G401.6 (cell line): ENCODE measurements around the gene MAPK6.

Experiments
- FAIRE-seq: peaks from 2 replicates; lab custom pipeline; 2012; peaks lifted over from hg19 to GRCh38; lab: Jason Lieb, UNC

MAPK6 gene

GRCh38 chr15:52010633-52011595 lies 8.1 kb upstream of the MAPK6 start:
- no peak for FAIRE-seq

- FAIRE-seq = no peak
Observed at GRCh38 chr15:52011711-52012144, 7.3 kb upstream of the MAPK6 start.

GRCh38 chr15:52012210-52012609 lies 6.8 kb upstream of the MAPK6 start:
- FAIRE-seq = no peak

DNA sequence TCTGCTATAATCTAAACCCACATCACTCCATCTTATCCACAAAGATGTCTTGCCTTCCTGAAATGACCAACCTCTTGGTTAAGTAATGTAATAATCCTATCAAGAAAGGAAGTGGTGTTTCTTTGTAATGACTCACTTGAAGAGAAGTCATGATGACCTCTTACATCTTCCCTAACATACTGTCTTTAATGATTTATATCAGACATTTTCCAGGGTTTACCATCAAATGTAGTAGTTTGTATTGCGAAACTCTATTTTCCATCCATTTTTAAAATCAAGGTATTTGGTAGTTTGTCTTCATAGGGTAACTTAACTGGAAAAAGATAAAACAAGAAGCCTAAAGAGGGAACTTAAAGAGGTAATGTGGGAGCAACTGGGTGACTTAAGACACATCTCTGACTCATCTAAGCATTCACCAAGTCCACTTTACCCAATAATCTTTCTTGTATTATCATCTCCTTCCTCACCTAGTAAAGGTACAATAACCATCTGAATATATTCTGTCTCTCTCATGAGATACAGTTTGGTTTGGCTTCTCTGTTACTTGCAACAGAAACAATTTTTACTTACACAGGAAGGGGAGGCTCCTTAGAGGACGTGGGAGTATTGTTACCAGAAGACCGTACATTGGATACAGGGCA lies 5.7 kb upstream of the MAPK6 start:
- FAIRE-seq = no peak

GRCh38 chr15:52014616-52015015 lies 4.4 kb upstream of the MAPK6 start:
- no peak for FAIRE-seq

- FAIRE-seq = no peak
Observed at GRCh38 chr15:52016316-52016715, 2.7 kb upstream of the MAPK6 start.

GRCh38 chr15:52018244-52018643 lies 775 bp upstream of the MAPK6 start:
- no peak for FAIRE-seq

DNA sequence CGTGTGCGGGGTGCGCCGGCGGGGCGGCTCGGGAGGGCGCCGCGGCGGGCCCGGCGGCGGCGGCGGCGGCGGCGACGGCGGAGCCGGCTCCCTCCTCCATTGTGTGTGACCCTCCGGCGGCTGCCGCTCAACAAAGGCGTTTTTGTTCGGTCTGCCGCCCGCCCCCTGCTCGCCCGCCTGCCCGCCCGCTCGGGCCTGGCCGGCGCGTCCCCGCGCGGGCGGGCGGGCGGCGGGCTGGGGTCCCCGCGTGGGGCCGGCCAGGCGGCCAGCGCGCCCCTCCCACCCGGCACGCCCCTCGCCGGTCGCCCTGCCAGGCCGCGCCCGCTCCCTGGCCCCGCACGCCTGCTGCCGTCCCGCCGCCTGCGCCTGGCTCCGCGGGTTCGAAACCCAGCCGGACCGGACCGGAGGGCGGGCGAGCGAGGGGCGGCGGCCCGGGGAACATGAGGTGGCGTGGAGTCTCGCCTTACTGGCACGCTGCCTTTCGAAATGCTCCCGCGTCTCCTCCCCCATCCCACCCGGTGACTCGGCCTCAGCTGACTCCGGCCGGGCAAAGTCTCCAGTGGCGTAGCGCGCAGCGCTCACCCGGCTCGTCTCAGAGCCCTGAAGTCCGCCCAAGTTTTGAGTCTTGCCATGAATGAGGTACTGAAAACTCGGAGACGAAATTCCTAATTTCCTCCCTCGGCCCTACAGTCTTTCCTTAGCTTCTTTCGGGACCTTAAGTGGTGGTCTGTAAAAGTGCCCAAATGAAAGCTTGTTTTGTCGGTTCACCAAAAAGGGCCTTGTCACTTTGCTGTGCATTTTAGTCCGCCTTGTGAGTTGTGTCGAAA lies 588 bp downstream of the MAPK6 start:
- no peak for FAIRE-seq

DNA sequence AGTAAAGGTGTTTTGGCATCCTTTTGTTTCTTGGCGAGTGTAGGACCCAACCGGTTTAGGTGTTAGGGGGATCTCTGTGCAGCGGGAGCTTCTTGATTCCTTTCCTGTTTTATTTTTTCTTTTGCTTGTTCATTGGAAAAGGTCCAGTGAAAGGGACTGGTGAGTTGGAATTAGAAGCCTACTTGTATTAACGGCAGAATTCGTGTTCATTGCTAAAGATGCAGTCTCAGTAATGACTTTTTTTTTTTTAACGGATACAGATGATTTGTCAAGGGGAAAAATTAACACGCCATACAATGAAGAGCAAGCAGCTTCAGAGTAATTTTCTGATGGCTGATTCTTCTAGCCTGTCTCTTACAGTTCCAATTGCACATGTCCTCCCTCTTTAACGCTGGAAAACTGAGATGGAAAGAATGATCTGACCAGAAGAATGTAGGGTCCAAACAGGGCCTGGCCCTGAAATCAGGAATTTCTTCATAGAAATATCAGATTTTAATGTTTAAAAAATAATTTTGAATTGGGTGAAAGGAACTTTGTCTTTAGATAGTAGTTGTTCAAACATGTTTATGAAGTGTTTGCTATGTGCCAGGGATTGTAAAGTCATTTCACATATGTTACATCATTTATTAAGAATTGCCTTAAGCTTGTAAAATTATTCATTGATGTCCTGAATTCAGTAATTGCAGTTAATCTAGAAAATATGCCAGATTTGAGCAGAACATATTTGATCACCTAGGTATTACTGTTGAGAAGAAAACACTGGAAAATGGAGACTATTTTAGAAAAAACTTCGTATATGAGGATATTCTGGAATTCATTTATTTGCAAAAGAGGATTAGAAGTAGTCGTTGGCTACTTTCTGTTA lies 1.4 kb downstream of the MAPK6 start:
- no peak for FAIRE-seq

DNA sequence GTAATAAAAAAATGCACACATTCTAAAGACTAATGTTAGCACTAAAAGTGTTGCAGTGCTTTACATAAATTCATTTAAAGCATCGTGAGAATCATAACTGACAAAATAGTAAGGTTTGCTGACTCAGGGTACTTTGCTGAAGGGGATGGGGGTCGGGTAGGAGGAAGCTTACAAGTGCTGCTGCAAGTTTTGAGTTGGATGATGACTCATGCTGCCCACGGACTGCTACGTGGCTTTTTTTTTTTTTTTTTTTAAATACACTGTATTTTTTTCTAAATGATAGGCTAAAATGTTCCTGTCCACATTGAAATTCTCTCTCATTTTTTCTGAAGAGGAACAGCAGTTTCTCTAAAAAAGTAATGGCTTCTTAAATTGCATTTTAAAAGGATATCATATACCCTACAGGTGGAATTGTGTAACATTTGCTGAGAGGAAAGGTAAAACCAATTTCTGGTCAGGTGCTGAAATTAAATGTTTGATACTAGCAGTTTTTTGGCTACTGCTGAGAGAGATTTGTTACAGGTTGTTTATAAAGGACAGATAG lies 2.2 kb downstream of the MAPK6 start:
- no peak for FAIRE-seq

- FAIRE-seq = no peak
Observed at GRCh38 chr15:52021892-52022540, 3.0 kb downstream of the MAPK6 start.

- no peak for FAIRE-seq
Observed at GRCh38 chr15:52023169-52023922, 4.3 kb downstream of the MAPK6 start.

GRCh38 chr15:52028431-52029093 lies 9.5 kb downstream of the MAPK6 start:
- no peak for FAIRE-seq

DNA sequence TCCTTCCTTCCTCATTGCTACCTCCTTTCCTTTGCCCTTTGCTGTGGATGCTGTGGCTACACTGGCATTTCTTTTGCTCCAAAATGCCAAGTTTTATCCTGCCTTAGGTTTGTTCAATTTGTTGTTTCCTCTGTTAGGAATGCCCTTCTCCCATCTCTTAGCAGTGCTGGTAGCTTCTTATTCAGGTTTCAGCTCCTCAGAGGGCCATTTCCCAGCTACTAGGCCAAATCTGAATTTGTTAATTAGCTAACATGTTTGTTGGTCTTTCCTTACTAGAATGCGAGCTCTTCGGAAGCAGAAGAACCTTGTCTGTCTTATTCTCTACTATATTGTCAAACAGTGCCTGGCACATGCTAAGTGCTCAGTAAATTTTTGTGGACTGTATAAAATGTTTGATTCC lies 11.0 kb downstream of the MAPK6 start:
- FAIRE-seq = no peak

DNA sequence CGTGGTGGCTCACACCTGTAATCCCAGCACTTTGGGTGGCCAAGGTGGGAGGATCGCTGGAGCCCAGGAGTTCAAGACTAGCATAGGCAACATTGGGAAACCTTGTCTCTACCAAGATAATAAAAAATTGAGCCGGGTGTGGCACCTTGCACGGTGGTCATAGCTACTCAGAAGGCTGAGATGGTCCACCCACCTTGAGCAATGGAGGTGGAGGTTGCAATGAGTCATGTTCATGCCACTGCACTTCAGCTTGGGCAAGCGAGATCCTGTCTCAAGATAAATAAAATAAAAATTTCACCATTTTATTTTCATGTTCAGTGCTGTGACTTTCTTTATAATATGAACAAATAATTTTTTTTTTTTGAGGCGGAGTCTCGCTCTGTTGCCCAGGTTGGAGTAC lies 12.5 kb downstream of the MAPK6 start:
- no peak for FAIRE-seq

DNA sequence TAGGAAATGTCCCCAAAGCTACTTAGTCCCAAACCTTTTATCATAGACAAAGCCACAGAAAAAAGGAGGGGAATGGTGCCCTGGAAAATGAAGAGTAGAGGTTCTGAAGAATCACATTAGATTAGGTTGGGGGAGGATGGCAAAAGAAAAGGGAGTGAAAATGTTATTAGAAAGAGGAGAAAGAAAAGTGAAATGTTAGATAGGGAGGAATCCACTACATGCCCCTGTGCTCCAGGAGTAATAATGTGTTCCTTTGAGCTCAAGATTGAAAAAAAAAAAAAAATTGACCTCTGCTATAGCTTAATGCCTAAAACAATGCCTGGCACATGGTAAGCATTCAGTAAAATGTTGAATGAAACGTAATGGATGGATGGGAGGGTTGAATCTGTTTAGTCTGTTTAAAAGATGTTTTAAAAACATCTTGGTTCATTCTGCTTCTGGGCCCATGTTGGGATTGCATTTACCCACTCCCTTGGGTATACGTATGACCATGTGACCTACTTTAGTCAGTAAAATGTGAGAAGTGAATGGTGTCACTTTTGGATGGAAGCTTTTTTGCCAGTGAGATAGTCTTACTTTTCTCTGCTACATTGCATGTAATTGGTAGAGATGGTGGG lies 19.0 kb downstream of the MAPK6 start:
- no peak for FAIRE-seq

- no peak for FAIRE-seq
Observed at GRCh38 chr15:52039925-52040781, 21.1 kb downstream of the MAPK6 start.
